ENCODE results near the gene RP9.
"Not testable (repeated sequence)": the region's sequence is repeated elsewhere in the genome, so short reads cannot be mapped to it uniquely, and the experiment has no call there.

The RP9 gene

DNA sequence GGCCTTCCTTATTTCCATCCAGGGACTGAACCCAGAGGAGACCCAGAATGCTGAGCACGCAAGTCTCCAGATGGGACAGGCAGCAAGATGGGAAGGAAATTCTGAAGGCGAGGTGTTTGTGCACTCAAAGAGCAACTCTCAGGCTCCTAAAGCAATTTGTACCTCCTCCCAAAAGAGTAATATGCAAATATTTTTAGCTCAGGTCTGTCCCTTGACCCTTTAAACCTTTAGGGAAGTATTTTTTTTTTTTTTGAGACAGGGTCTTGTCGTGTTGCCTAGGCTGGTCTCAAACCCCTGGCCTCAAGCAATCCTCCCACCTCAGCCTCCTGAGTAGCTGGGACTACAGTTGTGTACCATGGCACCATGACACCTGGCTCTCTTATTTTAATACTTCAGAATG lies 8.4 kb downstream of the RP9 start:
- no peak for DNase-seq

GRCh38 chr7:33099154-33099940 lies 9.9 kb downstream of the RP9 start:
- no peak for DNase-seq

GRCh38 chr7:33094745-33095275 lies 14.4 kb downstream of the RP9 start:
- not testable (repeated sequence) for DNase-seq

- no peak for DNase-seq
Observed at GRCh38 chr7:33093266-33093665, 15.9 kb downstream of the RP9 start.

GRCh38 chr7:33091641-33092191 lies 17.5 kb downstream of the RP9 start:
- DNase-seq, result no peak

GRCh38 chr7:33091111-33091531 lies 18.1 kb downstream of the RP9 start:
- DNase-seq, result no peak

DNA sequence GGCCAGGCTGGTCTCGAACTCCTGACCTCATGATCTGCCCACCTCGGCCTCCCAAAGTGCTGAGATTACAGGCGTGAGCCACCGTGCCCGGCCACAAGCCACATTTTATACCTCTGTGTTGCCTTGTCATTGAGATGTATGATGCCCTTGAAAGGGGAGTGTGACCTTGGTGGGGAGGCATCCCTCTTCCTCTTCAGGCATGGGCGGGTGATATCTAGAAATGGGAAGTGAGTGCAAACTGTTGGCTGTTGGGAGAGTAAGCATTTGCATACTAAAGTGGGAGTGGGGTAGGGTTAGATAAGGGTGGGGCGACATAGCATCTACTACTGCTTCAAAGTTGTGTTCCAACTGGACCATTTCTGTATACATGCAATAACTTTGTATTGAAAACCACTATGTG lies 20.1 kb downstream of the RP9 start:
- DNase-seq, result no peak

DNA sequence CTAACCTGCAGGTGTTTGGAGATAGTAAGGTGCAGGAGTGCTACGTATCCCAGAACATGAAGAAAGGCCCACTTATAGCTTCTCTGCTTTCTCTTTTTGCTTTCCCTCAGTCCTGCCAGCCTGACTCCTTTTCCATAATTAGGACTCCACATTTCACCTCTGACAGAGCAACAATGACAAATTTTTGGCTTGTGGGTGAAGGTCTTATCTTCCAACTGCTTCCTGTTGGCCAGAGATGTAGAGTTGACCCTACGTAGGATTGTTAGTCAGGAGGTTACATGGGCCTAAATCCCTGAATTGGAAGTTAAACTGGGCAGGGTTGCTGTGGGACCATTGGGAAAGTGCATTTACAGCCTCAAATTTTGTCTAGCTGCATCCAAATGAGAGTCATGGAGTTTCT lies 21.3 kb downstream of the RP9 start:
- no peak for DNase-seq

DNA sequence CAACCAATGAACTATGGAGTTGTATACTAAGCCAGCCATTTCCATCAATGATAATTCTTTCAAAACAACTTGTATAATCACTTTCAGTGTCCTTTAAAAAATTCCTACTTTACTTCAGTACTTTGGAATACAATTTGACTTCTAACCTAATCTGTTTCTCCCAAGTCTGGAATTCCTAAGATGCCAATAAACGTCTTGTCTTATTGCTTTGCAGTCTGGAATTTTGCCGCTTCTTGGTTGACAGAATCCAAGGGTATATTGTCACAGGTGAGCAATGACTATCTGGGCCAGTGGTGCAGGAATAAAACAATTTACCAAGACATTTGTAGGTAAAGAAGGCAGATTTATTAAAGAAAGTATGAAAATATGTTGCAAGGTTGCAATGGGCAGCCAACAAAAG lies 21.8 kb downstream of the RP9 start:
- no peak for DNase-seq

DNA sequence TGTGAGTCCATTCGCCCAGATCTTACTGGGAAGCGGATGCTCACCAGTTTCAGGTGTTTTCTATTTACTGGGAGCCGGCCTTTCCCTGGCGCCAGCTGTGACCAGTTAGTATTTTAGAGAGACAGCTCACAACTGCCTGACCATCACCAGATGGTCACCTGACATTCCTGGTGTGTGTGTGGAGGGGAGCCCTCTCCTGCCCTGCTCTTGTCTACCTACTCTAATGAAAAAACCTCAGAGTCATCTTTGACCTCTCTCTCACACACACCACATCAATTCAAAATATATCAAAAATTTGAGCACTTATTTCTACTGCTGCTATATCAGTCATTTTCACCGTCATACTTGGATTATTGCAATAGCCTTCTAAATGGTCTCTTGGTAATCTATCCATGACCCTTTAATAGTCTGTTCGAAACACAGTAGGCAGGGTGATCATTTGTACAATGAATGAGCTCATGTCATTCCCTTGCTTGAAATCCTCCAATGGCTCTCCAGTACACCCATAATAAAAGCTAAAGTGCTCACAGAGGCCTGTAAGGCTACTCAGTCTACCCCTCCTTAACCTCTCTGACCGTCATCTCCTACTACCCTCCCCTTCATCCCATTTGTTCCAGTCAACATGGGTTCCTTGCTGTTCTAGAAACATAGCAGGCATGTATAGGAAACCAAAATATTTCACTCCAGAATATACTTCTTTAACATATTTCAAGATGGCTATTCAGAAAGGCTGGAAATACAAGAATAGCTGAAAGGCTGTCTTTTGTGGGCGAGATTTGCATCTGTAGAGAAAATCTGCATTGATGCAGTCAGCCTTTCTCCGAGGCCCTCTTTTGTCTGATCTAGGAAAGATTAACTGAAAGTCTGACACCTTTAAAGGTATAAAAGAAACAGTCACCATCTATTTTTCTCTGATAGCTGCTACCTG lies 29.2 kb downstream of the RP9 start:
- no peak for DNase-seq

- no peak for DNase-seq
Observed at GRCh38 chr7:33079096-33079495, 30.1 kb downstream of the RP9 start.

- no peak for DNase-seq
Observed at GRCh38 chr7:33076737-33077136, 32.5 kb downstream of the RP9 start.

GRCh38 chr7:33075818-33076518 lies 33.2 kb downstream of the RP9 start:
- no peak for DNase-seq

GRCh38 chr7:33073243-33073642 lies 36.0 kb downstream of the RP9 start:
- DNase-seq, result no peak

GRCh38 chr7:33072471-33072870 lies 36.7 kb downstream of the RP9 start:
- no peak for DNase-seq

- no peak for DNase-seq
Observed at GRCh38 chr7:33070831-33071230, 38.4 kb downstream of the RP9 start.

DNA sequence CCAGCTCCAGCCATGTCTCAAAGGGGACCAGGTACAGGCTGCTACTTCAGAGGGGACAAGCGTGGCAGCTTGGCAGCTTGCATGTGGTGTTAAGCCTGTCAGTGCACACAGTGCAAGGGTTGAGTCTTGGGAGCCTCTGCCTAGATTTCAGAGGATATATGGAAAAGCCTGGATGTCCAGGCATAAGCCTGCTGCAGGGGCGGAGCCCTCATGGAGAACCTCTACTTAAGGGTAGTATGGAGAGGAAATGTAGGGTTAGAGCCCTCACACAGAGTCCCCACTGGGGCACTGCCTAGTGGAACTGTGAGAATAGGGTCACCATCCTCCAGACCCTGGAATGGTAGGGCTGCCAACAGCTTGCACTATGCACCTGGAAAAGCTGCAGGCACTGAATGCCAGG lies 38.9 kb downstream of the RP9 start:
- no peak for DNase-seq

GRCh38 chr7:33067921-33068320 lies 41.3 kb downstream of the RP9 start:
- DNase-seq, result no peak

- no peak for DNase-seq
Observed at GRCh38 chr7:33066771-33067170, 42.4 kb downstream of the RP9 start.

- DNase-seq, result no peak
Observed at GRCh38 chr7:33065981-33066380, 43.2 kb downstream of the RP9 start.

DNA sequence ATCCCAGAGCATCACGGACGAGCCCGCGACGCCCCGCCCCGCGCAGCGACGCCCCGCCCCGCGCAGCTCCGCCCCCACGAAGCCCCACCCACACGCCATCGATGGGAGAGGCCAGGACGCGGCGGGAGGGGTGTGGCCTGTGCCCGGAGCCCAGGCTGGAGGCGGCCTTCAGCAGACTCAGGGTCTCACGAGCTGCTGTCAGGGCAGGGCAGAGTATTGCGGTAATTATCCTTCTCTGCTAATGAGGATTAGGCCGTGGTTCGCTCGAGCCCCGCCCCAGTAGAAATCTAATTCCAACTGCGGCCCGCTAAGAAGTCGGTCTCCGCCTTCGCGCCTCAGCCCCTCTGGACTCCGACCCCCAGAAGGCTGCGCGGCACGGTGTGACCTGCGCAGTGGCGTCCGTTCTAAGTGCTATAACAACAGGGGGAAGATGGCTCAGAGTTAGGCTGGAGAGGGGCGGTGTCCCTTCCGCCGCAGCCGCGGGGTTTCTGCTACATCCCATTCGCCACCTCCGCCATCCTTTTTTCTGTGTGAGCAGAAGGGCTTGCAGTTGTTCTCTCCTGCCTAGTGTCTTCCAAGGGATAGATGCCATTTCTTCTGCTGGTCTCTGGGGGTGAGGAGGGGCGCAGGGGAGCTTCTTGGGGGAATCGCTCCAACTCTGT lies 46.3 kb downstream of the RP9 start:
- peak; percentile 78 for DNase-seq
